22Rv1 (cell line): ENCODE measurements around the gene MTRF1.

Experiments
- H3K27ac ChIP-seq: fragments of 450-650 bp; 2 replicates; pipeline ENCODE4 v1.5.1; 2017
- ZFX ChIP-seq: fragments of 450-650 bp; IDR thresholded peaks from 2 replicates; pipeline ENCODE4 v1.6.1; 2017; ENCODE audit warnings: antibody characterized with exemption, borderline replicate concordance
- TF ChIP-seq, protein P1 (sequence below): fragments of 450-650 bp; IDR thresholded peaks from 2 replicates; pipeline ENCODE4 v1.5.1; 2017; ENCODE audit warnings: mild to moderate bottlenecking

Gene MTRF1

DNA sequence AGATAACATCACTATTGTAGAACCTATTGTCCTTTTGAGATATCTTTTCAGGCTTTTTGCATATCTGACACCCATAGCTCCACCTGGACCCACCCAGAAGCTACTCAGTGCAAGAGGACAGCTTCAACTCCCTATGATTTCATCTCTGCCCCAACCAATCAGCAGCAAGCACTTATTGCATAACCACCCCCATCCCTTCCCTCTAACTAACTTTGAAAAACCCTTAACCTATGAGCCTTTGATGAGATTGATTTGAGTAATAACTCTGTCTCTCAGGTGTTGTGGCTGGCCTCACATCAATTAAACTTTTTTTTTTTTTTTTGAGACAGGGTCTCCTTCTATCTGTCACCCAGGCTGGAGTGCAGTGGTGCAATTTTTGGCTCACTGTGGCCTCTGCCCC, 13.4 kb upstream of the MTRF1 start:
- TF ChIP-seq, protein P1, sequence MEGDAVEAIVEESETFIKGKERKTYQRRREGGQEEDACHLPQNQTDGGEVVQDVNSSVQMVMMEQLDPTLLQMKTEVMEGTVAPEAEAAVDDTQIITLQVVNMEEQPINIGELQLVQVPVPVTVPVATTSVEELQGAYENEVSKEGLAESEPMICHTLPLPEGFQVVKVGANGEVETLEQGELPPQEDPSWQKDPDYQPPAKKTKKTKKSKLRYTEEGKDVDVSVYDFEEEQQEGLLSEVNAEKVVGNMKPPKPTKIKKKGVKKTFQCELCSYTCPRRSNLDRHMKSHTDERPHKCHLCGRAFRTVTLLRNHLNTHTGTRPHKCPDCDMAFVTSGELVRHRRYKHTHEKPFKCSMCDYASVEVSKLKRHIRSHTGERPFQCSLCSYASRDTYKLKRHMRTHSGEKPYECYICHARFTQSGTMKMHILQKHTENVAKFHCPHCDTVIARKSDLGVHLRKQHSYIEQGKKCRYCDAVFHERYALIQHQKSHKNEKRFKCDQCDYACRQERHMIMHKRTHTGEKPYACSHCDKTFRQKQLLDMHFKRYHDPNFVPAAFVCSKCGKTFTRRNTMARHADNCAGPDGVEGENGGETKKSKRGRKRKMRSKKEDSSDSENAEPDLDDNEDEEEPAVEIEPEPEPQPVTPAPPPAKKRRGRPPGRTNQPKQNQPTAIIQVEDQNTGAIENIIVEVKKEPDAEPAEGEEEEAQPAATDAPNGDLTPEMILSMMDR: no peak
- TF ChIP-seq ZFX: no peak

DNA sequence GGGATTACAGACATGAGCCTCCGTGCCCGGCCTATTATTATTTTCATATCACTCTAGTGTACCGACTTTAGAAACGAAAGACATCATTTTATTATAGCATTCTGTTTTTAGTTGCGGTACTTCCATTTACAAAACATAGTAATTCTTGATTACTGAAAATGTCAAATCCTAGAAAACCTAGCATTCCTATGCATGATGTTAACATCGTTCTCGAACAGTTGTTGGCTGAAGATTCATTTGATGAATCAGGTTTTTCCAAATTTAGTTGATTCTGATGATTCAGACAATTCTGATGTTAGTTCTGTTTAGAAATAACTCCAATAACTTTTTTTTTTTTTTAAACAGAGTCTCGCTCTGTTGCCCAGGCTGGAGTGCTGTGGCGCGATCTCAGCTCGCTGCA, 11.5 kb upstream of the MTRF1 start:
- TF ChIP-seq, protein P1: no peak
- TF ChIP-seq ZFX: no peak
- H3K27ac ChIP-seq: no peak overlapping the region

More for the DNA sequence above, 13.4 kb upstream of the MTRF1 start:
- no peak overlapping the region for H3K27ac ChIP-seq

DNA sequence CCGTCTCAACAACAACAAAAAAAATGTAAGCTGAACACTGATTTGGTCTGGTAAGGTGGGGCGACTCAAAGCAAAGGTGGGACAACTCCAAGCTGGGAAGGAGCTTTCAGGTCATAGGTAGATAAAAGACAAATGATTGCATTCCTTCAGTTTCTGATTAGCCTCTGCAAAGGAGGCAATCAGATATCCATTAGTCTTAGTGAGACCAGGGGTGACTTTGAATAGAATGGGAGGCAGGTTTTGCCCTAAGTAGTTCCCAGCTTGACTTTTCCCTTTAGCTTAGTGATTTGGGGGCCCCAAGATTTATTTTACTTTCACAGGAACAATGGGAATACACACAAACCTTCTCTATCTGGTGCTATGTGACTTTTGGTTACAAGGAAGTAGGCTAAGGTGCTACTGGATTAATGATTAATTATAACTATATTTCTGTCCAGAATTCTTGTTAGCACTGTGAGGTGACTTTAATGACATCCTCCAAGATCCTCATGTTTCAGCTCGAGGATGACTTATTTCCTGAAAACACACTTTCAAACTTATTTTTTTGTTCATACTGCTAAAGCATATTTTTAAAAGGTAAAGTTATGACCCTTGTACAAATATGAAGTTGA, 10.6 kb upstream of the MTRF1 start:
- no peak for TF ChIP-seq ZFX
- TF ChIP-seq, protein P1: no peak
- no peak overlapping the region for H3K27ac ChIP-seq

DNA sequence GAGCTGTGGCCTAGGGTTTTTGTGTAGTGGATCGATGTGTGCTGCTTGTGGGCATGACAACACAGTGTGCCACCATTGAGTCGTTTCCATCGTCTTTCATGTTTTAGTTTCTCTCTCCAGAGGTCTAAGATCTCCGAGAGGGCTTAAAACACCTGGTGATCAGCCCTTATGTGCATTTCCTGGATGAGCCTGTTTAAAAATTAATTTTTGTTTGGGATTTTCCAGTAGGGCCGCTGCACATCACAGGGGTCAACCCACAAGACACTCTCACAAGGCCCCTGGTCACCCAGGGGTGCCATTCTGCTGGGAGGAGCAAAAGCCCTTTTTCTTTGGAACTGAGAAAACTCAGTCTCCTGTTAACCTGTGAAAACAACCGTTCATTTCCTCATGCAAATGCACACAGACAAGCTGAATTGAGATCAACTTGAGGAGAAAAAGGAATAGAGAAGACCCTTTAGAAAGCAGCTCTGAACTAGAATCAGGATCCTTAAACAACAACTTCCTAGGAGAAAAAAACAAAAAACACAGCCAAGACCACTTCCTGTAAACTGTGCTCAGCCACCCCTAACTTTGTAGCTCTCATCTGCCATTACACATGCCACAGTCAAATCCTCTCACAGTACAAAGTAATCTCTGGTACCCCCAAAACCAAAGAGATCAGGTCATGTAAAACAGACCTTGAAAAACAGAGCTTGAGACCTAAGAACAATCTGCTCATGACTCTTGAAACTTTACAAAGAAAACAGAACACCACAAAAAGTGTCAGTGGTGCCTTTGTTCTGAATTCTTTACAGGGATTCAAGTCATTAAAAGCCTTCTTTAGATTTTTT, 8.3 kb upstream of the MTRF1 start:
- TF ChIP-seq, protein P1: no peak
- no peak for TF ChIP-seq ZFX
- H3K27ac ChIP-seq: no peak overlapping the region

DNA sequence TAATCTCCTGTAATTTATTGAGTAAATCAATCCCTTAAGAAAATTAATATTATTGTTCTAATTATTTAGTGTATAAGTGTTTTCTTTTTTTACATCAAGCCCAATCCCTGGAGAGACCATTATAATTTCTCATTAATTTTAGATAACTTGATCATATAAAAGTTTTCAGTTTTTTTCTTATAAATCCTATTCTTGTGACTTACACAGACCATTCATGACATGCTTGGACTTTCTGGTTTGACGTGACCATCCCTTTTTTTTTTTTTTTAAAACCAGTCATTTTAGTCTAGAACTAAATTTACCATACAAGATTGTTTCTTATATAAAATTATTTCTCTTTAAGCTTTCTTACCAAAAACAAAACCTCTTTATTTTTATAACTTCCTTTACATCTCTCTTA, 5.4 kb upstream of the MTRF1 start:
- TF ChIP-seq, protein P1: no peak
- TF ChIP-seq ZFX: no peak
- no peak overlapping the region for H3K27ac ChIP-seq

DNA sequence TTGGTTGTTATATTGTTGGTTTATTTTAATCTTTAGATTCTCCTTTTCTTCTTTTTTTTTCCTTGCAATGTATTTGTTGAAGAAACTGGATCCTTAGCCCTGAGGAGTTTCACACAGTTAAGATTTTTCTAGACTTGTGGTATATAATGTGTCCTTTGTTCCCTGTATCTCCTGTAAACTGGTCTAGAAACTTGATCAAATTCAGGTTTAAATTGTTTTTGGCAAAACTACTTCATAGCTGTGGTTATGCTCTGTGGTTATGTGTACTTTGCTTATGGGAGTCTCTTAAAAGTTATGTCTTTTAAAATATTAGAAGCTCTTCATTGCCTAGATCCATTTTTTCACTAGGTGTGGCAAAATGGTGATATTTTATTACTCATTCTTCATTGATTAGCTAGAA, 3.7 kb upstream of the MTRF1 start:
- TF ChIP-seq, protein P1: no peak
- no peak for TF ChIP-seq ZFX

DNA sequence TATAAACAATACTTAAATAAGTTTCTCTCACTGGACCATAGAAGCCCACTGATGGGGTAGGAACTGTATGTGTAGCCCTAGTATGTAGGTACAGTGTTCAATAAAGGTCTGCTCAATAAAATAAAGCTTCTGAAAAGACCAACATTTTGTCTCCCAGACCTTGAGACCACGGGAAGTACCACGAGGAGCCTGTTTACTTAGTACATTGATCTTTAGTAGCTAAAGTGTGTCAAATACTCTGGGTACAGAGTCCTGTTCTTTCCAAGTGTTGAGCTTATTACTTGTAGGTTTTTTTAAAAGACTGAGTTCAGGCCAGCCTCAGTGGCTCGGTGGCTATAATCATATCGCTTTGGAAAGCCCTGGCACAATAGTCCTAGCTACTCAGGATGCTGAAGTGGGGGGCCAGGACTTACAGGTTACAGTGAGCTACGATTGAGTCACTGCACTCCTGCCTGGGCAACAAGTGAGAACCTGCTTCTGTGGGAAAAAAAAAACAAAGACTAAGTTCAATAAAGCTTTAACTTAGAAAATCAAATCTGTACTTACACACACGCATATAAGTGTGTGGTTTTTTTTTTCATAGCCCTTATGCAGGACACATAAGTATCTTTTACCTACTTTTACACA, 3.4 kb downstream of the MTRF1 start:
- no peak overlapping the region for H3K27ac ChIP-seq

More for the DNA sequence above, 3.7 kb upstream of the MTRF1 start:
- no peak overlapping the region for H3K27ac ChIP-seq

More for the DNA sequence above, 3.4 kb downstream of the MTRF1 start:
- no peak for TF ChIP-seq ZFX
- TF ChIP-seq, protein P1: no peak
